GM18873 (cell line): ENCODE measurements around the gene EXD3.

ENCODE experiments used
- ATAC-seq: cut with Tn5 transposase; IDR thresholded peaks from one replicate; pipeline ENCODE4 v1.9.1; 2021; ENCODE audit warnings: mild to moderate bottlenecking, moderate library complexity, moderate number of reproducible peaks; ENCODE audit not compliant: unreplicated experiment, low FRiP score

Gene EXD3

GRCh38 chr9:137369911-137370764, 52.8 kb downstream of the EXD3 start:
- no peak for ATAC-seq

DNA sequence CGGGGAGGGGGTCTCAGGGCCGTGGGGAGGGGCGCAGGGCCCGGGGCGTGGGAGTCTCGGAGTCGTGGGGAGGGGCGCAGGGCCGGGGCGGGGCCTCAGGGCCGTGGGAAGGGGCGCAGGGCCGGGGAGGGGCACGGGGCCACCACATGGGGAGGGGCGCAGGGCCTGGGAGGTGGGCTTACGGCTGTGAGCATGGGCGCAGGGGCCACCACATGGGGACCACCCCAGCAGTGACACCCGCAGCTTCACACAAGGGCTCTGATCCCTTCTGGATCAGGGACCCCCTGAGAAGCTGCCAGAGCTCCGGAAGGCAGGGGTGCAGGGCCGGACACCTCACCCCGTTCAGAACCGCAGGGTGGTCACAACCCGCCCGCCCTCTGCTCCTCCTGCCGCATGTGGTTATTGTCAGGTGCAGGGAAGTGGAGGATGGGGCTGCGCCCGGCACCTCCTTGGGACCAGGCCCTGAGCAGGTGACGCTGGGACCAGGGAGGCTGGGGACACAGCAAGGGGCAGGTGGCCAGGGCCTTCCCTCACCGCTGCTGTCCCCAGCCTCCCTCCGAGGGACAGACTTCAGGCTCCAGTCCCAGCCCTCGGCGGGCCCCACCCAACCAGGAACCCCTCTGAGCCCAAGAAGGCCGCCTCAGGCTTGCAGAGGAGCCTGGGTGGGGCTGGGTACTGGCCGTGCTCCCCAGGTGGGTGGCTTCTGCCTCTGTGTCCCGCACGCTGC, 53.7 kb downstream of the EXD3 start:
- ATAC-seq, result no peak

- no peak for ATAC-seq
These were observed 54.4 kb downstream of the EXD3 start for GRCh38 chr9:137368431-137369035.

- ATAC-seq, result no peak
These were observed 55.2 kb downstream of the EXD3 start for GRCh38 chr9:137367506-137368430.

- no peak for ATAC-seq
These were observed 56.0 kb downstream of the EXD3 start for GRCh38 chr9:137366891-137367381.

DNA sequence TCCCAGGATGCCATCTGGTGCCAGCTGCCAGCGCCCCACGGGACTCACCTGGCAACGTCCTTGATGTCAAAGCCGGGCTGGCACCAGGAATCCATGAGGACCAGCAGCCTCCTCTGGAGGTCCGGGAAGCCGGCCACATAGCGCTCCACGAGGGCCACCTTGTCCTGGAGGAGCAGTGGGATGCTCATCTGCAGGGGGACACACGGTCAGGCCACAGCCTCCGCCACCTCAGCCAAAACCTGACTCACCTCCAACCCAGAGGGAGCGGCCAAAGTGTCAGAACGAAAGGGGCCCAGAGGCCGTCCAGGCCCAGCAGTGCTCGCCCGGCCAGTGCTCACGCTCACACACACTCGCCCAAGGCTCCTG, 56.5 kb downstream of the EXD3 start:
- ATAC-seq, result no peak

- ATAC-seq, result no peak
These were observed 57.2 kb downstream of the EXD3 start for GRCh38 chr9:137365552-137366444.

GRCh38 chr9:137365056-137365455, 57.9 kb downstream of the EXD3 start:
- ATAC-seq, result no peak

GRCh38 chr9:137359850-137360249, 63.1 kb downstream of the EXD3 start:
- ATAC-seq, result no peak

DNA sequence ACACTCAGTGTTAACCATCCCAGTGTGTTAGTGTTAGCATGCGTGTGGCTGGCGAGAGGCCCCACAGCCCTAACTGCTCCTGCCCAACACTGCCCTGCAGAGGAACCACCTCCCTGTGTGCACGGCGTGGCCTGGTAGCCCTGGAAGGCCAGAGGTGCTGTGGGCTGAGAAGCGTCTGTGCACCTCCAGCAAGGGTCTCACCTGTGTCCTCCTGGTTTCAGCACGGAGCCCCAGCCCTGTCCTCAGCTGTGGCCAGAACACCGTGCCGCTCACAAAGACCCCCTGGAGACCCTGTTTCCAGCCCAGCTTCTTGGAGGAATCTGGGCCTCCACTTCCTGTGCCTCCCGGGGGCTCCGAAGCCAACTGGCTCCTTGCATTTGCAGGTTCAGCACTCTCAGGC, 64.8 kb downstream of the EXD3 start:
- no peak for ATAC-seq

DNA sequence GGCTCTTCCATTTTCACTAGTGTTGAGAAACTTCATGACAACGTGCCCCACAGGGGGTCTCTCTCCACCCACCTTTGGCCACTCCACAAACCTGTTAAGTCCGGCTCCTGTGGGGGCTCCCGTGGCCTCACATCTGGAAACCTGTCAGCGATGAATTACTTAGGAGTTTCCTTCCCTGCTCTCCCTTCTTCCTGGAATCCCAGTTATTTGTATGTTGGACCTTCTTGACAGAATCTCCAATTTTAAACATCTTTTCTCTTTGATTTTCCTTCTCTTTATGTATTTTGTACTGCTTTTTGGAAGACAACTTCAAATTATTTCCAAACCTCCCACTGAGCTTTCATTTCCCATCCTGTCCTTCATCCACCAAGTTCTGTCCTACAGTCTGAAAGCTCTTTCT, 65.8 kb downstream of the EXD3 start:
- no peak for ATAC-seq

DNA sequence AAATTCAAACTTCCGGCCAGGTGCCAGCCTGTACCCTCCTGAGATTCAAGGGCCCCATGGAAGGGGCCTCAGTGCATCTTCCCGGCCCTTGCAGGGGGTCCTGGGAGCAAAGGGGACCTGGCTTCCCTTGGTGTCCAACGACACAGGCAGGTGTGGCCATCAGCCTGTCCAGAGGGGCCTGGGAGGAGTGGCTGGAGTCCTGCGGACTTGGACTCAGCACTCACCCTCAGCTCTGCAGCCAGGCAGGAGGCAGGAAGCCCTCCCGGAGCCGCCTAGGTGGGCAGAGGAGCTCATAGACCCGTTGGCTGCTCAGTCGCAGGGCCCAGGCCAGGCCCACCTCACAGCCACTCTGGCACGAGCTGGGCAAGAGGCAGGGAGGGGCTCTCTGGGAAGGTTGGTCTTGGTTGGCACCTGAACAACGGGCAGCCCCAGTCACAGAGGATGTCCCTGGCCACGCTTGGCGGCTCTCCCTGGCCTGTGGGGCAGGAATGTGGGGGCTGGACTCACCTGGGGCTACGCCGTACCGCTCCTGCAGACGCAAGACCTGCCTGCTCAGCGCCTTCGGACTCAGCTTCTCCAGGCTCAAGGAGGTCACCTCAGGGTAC, 67.1 kb downstream of the EXD3 start:
- no peak for ATAC-seq

- ATAC-seq, result no peak
These were observed 67.9 kb downstream of the EXD3 start for GRCh38 chr9:137354845-137355760.

DNA sequence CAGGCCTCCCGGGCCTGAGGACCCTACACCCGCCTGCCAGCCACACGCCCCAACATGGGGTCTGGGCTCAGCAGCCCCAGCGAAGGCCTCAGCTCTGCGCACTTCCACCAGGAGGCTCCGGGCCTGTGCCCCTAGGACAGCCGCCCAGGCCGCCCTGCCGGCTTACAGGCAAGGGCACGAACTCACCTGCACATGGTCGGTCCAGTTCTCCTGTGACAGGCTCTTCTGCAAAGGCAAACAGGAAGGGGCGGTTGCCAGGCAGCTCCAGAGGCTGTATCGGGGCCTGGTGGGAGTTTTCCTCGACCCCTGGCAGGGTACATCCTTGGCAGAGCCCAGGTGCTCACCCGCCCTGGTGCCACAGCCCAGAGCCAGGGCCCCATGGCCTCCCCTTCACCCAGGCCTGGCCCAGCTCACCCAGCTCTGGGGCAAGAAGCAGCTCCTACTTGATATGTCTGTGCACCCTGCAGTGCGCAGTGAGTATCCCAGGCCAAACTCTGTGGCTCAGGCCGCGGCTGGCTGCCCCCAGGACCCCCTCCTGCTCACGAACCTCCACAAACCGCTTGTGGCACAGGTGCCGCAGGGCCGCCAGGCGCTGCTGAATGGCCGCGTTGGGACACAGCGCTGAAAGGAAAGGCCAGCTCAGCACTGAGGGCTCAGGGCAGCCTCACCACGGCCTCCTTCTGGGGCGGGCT, 68.7 kb downstream of the EXD3 start:
- ATAC-seq, result no peak

DNA sequence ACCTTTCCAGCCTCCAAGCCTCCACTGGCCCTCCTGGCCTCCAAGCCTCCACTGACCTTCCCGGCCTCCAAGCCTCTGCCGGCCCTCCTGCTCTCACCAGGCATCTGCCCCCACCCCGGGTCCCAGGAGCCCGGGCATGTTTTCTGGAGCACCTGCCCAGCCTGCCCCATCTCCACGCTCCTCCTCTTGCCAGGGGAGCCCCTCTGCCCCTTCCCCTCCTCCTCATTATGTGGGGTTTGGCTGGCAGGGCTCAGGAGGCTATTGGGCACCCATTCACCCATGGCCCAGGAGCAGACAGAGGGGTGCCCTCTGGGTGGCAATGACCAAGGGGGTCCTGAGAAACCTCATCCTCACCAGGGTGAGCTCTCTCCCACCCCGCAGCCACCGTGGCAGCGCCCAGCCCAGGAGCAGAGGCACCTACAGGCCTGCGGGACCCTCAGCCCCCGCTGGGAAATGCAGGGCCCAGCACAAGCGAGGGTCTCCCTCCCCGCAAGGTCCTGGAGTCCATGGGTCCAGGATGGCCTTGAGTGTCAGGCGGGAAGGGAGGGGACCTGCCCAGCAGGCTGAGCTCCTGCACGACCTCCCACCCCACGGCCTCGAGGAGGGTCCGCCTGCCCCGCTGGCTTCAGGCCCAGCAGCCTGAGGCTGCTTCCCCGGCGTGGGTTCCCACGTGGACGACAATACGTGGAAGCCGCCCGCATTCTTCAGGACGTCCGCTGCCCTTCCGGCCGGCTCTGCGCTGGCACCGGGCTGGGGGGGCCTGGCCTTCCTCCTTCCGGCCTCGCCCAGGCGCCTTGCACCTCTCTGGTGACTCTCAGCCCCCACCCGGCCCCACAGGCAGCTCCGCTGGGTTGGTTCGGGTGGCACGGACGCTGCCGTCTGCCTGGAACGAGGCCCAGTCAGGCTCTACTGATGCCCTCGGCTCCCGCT, 69.5 kb downstream of the EXD3 start:
- ATAC-seq, result no peak

GRCh38 chr9:137352511-137353222, 70.3 kb downstream of the EXD3 start:
- ATAC-seq, result no peak
